Jurkat, Clone E6-1 (cell line): ENCODE results near the gene TTLL12.
"Not testable (repeated sequence)": the region's sequence is repeated elsewhere in the genome, so short reads cannot be mapped to it uniquely, and the experiment has no call there.

Experiments used
- DNase-seq: peaks from one replicate; pipeline ENCODE4 v3.0.0-alpha.2; 2011; ENCODE audit warnings: low read depth, low spot score
- H3K4me3 ChIP-seq: 2 replicates; pipeline ENCODE4 v1.5.1; 2011; ENCODE audit warnings: mild to moderate bottlenecking, low read length, control low read depth, moderate library complexity

TTLL12 gene

GRCh38 chr22:43162412-43163150 is 24.4 kb downstream of the TTLL12 start:
- DNase-seq, result no peak
- no peak overlapping the region for H3K4me3 ChIP-seq

- no peak overlapping the region for H3K4me3 ChIP-seq
- DNase-seq, result no peak
These were observed 26.3 kb downstream of the TTLL12 start for GRCh38 chr22:43160497-43161126.

DNA sequence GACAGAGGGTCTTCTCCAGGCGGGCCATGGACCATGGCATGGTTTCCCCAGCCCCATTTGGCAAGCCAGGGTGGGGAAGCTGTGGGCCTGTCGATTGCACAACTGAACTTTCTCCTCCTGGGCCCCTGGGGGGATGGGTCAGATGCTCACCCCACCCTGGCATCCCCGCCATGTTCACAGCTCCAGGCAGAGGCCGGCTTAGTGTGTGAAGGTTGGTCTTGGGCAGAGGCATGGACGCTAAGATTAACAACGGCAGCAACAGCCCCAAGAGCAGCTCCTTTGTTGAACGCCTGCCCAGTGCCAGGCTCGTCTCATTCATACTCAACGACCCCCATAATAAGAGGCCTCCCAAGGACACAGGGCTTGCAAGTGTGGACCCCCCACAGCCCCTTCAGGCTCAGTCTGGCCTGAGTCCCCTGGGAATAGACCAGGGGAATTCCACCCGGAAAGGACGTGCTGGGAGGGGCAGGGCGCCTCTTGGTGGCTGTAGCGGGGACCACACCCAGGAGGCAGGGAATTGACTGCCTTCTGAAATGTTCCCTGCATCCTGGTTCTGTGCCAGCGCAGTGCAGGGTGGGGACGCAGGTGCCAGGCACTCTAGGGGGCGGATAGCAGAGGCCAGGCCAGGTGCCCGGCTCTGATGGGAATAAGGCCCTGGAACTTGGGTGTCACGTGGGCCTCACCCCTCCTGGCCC is 27.3 kb downstream of the TTLL12 start:
- no peak for DNase-seq
- no peak overlapping the region for H3K4me3 ChIP-seq

DNA sequence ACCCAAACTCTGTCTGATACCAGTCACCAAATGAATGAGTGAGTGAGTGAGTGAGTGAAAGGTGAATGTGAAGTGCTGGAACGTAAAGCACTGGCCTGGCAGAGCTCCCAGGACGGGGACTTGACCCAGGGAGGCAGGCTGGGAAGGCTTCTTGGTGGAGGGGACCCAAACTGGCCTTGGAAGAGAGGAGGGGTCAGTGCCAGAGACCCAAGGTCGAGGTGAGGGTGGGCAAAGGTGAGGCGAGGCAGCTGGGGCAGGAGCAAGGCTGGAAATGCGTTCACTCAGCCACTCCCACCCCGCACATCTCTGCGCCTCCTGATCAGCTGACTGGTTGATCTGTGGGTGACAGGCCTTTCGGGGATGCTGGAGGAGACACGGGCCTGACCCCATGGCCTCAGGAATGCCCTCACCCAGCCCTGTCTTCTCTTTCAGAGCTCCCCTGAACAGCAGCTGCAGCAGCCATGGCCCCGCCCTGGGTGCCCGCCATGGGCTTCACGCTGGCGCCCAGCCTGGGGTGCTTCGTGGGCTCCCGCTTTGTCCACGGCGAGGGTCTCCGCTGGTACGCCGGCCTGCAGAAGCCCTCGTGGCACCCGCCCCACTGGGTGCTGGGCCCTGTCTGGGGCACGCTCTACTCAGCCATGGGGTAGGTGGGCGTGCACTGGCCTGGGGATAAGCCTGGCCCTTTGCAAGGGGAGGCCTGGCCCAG is 28.0 kb downstream of the TTLL12 start:
- H3K4me3 ChIP-seq, result no peak overlapping the region
- no peak for DNase-seq

- H3K4me3 ChIP-seq, result no peak overlapping the region
- DNase-seq, result no peak
These were observed 28.9 kb downstream of the TTLL12 start for GRCh38 chr22:43157874-43158546.

DNA sequence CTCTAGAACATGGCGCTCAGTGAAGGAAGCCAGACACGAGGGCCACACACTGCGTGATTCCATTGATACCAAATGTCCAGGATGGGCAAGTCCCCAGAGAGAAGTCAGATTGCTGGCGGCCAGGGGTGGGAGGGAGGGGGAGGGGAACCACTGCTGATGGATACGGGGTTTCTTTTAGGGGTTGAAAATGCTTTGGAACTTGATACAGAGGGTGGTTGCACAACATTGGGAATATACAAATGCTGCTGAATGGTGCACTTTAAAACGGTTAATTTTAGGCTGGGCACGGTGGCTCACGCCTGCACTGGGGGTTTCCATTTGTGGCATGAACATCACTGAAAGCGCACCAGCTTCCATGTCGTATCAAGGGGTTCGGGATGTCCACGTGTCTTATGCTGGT is 30.5 kb downstream of the TTLL12 start:
- DNase-seq, result no peak
- no peak overlapping the region for H3K4me3 ChIP-seq

DNA sequence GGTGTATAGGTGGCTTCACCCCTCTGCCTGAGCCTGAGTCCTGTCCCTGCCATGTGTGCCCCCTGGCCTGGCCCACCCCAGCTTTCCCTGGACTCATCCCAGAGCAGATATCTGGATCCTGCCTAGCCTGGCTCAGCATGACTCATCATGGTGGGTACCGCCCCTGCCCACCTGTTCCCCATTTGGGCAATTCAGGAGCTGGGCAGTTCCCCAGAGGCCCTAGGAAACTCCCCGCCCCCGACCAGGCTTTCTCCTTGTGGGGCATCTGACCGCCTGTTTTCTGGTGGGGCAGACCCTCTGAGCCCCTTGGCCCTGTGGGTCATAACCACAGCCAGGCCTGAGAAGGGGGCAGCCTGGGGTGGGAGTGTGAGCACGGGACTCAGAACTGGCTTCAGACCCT is 31.1 kb downstream of the TTLL12 start:
- DNase-seq, result no peak
- no peak overlapping the region for H3K4me3 ChIP-seq

DNA sequence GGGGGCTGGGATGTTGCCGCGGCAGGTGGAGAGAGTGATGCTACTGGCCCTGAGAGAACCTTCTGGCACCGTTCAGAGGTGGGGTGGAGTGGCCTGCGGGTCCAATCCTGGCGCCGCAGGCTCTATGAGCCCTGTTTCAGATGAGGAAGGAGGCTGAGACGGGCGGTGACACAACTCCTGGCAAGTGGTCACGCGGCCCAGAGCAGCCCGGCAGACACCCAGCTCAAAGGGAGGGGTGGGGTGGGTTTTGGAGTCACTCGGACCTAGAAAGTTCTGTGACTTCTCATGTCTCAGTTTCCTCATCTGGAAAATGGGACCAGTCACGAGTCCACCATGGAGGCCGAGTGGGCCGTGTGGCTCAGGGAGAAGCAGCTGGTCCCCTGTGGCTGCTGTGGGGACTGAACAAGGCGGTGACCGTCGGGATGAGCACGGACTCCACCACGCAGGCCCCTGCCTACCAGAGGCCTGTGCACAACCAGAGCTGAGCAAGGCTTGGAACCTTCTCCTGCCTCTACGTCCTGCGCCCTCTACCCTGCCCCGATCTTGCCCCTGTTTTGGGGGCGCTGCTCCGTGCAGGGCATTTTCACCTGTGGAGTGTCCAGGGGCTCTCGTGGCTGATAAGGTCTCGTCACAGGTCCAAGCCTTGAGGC is 31.9 kb downstream of the TTLL12 start:
- no peak for DNase-seq
- H3K4me3 ChIP-seq, result no peak overlapping the region

DNA sequence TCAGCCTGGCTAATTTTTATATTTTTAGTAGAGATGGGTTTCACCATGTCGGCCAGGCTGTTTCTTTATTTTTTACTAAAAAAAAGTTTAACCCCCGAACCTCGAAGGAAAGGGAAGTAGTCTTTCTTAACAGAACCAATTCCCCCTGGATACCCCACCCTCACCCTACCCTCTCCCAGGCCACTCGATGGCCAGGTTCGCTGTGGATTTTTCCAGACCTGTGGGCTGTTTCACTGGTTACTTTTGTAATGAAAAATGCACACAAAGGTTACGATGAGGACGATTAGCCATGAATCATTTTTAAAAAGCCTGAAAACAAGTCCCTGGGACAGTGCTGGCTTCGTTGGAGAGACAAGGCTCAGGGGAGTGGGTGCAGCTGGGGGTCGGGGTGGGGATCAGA is 33.0 kb downstream of the TTLL12 start:
- no peak for DNase-seq
- H3K4me3 ChIP-seq, result no peak overlapping the region

- no peak overlapping the region for H3K4me3 ChIP-seq
- no peak for DNase-seq
These were observed 34.4 kb downstream of the TTLL12 start for GRCh38 chr22:43152357-43153071.

DNA sequence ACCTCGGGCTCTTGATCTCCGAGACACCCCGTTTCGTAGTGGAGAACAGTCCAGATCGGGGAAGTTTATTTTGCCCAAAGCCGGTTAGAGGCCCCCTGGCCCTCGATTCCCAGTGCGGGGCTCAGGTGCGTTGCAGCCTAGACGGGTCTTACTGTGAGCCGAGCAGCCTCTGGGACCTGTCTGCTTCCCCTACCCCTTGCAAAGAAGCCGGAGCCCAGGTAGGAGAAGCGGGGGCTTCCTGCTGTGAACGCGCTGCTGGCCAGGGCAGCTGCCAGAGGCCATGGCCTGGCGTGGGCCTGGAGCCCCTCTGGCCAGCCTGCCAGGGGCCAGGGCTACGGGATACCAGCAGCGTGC is 35.0 kb downstream of the TTLL12 start:
- H3K4me3 ChIP-seq, result no peak overlapping the region

DNA sequence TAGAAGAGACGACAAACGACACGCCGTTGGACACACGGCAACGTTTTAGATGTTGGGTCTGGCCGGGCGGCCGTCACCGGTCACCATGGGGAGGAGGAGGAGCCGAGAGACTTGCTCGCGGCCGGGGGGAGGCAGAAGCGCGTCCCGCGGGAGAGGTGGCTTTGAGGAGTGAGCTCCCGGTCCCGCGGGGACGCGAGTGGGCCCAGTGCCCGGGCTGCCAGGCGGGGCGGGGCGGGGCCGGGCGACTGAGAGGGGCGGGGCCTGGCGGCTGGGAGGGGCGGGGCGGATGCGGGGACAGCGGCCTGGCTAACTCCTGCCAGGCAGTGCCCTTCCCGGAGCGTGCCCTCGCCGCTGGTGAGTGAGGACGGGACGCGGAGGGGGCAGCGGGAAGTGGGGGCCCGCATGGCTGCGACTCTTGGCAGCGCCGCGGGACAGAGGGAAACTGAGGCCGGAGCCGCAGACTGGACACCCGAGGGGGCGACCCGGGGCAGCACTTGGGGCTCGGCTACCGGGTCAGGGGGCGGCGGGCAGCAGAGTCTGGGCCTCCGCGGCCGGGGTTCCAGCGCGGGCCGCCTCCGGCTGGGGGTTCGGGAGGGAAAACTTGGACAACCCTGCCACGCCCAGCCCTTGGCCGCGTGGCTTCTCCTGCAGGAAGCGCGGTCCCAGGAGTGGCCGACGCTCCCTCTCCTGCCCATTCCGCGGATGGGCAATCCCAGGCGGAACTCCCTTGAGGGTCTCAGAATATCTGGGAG is 35.5 kb downstream of the TTLL12 start, which contains the start of gene TSPO:
TSPO (plus strand) TSS at position 309 of the 752 bp plus-strand sequence. CDS start 7,680 bp downstream, outside the sequence.
- DNase-seq, result no peak
- H3K4me3 ChIP-seq, result no peak within 1 kb of the TSS

More for the DNA sequence above, 35.0 kb downstream of the TTLL12 start:
- DNase-seq, result no peak

GRCh38 chr22:43150731-43151206 is 36.2 kb downstream of the TTLL12 start:
- no peak overlapping the region for H3K4me3 ChIP-seq
- DNase-seq, result no peak

DNA sequence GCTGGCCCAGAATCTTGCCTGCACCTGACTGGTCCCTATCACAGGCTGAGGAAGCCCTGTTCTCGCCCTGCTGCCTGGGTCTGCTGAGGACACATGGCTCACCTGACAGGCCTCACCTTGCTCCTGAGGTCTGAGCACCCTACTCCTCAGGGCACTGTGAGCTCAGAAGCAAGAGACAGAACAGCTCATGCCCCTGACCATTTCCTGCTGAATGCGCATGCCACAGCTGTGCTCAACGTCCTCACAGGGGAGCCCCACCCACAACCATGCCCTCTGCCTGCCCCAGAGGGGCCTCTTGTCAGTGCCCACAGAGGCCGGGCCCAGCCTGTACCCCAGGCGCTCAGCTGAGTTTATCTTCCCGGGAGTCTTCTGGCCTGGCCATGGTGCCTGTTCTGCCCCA is 38.4 kb downstream of the TTLL12 start:
- H3K4me3 ChIP-seq, result no peak overlapping the region
- no peak for DNase-seq

- H3K4me3 ChIP-seq, result no peak overlapping the region
- DNase-seq, result no peak
These were observed 39.1 kb downstream of the TTLL12 start for GRCh38 chr22:43147821-43148220.

GRCh38 chr22:43146332-43146731 is 40.6 kb downstream of the TTLL12 start:
- not testable (repeated sequence) for DNase-seq, H3K4me3 ChIP-seq

- not testable (repeated sequence) for DNase-seq, H3K4me3 ChIP-seq
These were observed 41.6 kb downstream of the TTLL12 start for GRCh38 chr22:43145371-43145770.
